ENCODE measurements around the gene MRPL40.

DNA sequence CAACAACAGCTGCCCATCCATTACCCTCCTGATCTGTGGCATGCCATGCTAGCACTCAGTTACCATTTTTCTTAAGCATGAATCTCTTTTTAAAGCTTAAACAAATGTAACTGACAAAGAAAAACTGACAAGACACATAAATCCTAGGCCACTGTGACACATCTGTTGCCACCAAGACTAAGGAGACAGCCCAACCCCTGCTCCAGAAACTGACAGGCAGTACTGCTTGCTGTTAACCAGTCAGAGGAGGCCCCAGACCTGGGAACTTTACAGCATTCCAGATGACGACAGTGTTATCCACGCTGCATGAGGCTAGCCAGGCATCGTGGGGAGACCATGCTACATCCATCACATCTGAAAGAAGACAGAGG is 34.6 kb upstream of the MRPL40 start:
- no peak for TF ChIP-seq POLR2A (IDR thresholded peaks at IDR 0.05; ENCODE audit: extremely low read depth, insufficient read length)
- TF ChIP-seq, protein P1, sequence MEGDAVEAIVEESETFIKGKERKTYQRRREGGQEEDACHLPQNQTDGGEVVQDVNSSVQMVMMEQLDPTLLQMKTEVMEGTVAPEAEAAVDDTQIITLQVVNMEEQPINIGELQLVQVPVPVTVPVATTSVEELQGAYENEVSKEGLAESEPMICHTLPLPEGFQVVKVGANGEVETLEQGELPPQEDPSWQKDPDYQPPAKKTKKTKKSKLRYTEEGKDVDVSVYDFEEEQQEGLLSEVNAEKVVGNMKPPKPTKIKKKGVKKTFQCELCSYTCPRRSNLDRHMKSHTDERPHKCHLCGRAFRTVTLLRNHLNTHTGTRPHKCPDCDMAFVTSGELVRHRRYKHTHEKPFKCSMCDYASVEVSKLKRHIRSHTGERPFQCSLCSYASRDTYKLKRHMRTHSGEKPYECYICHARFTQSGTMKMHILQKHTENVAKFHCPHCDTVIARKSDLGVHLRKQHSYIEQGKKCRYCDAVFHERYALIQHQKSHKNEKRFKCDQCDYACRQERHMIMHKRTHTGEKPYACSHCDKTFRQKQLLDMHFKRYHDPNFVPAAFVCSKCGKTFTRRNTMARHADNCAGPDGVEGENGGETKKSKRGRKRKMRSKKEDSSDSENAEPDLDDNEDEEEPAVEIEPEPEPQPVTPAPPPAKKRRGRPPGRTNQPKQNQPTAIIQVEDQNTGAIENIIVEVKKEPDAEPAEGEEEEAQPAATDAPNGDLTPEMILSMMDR (IDR thresholded peaks at IDR 0.05; ENCODE audit: low read depth, low read length) = no peak
- TF ChIP-seq MYC (IDR thresholded peaks at IDR 0.05; ENCODE audit: low read depth, low read length) = no peak
- TF ChIP-seq, protein P2, sequence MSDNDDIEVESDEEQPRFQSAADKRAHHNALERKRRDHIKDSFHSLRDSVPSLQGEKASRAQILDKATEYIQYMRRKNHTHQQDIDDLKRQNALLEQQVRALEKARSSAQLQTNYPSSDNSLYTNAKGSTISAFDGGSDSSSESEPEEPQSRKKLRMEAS (IDR thresholded peaks at IDR 0.05; ENCODE audit: low read depth, low read length) = no peak
